Measurements from ENCODE around the gene TEX35.

DNA sequence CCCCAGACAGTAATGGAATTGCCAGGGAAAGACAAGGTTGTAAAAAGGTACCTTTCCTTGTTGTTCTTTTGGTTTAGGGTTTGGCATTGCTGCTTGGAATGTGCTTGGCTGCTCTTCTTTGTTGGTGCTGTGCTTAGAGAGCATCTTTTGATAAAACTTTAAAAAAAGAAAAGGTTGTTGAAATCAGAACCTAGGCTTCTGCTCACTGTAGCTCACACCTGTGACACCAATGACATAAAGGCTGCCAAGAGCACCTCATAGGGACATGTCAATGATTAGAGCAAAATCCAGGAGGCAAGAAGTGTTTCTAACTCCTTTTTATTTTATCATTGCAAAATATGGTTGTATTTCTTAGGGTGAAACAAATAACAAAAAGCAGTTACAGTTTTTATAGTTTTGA, 45.1 kb upstream of the TEX35 start:
- no peak for TF ChIP-seq CTCF (IDR thresholded peaks at IDR 0.05)
- no peak for TF ChIP-seq POLR2AphosphoS5 (IDR thresholded peaks at IDR 0.05)
- no peak for TF ChIP-seq EP300 (IDR thresholded peaks at IDR 0.05)

All from stomach (tissue), 4 donors.